Stomach (tissue), 4 donors: ENCODE measurements around the gene PIMREG.

Source experiments
- CTCF ChIP-seq, 7 experiments: fragments of 450-650 bp in 4 of 7; fragments of 200-600 bp in 3 of 7; sonication (generic) in 3 of 7; IDR thresholded peaks; one replicate each; pipeline ENCODE4 v1.5.1; 2016 to 2019; ENCODE audit warnings: antibody characterized with exemption in 7 of 7, control low read depth in 2 of 7, mild to moderate bottlenecking in 1 of 7
- EP300 ChIP-seq: sonication (generic); formaldehyde crosslinking; IDR thresholded peaks from one replicate; pipeline ENCODE4 v1.6.1; 2017; ENCODE audit warnings: antibody characterized with exemption
- POLR2A ChIP-seq, 4 donors: fragments of 450-650 bp; IDR thresholded peaks; one replicate each; pipeline ENCODE4 v1.6.1; 2016; ENCODE audit warnings: antibody characterized with exemption in 4 of 4, control low read depth in 2 of 4, mild to moderate bottlenecking in 1 of 4, moderate library complexity in 1 of 4
- POLR2AphosphoS5 ChIP-seq, 3 donors: sonication (generic); formaldehyde crosslinking; IDR thresholded peaks; one replicate each; pipeline ENCODE4 v1.6.1; 2016; ENCODE audit warnings: antibody characterized with exemption in 3 of 3

GRCh38 chr17:6449307-6449706, 5.1 kb downstream of the PIMREG start:
- TF ChIP-seq CTCF (IDR thresholded peaks at IDR 0.05), result no peak
- TF ChIP-seq POLR2A (IDR thresholded peaks at IDR 0.05), result no peak
- no peak for TF ChIP-seq POLR2AphosphoS5 (IDR thresholded peaks at IDR 0.05)
- no peak for TF ChIP-seq EP300
